GM12892 (cell line): ENCODE measurements around the gene PROC.

Experiments used
- POLR2A ChIP-seq: IDR thresholded peaks from 2 replicates; pipeline ENCODE4 v1.6.1; 2011; ENCODE audit warnings: low read depth, low read length, control low read depth
- POLR2AphosphoS5 ChIP-seq: IDR thresholded peaks from 2 replicates; pipeline ENCODE4 v1.6.1; 2011; ENCODE audit warnings: low read depth, low read length, control low read depth
- TAF1 ChIP-seq: IDR thresholded peaks from 2 replicates; pipeline ENCODE4 v1.6.1; 2011; ENCODE audit warnings: low read depth, mild to moderate bottlenecking, control low read depth, low read length, borderline replicate concordance

DNA sequence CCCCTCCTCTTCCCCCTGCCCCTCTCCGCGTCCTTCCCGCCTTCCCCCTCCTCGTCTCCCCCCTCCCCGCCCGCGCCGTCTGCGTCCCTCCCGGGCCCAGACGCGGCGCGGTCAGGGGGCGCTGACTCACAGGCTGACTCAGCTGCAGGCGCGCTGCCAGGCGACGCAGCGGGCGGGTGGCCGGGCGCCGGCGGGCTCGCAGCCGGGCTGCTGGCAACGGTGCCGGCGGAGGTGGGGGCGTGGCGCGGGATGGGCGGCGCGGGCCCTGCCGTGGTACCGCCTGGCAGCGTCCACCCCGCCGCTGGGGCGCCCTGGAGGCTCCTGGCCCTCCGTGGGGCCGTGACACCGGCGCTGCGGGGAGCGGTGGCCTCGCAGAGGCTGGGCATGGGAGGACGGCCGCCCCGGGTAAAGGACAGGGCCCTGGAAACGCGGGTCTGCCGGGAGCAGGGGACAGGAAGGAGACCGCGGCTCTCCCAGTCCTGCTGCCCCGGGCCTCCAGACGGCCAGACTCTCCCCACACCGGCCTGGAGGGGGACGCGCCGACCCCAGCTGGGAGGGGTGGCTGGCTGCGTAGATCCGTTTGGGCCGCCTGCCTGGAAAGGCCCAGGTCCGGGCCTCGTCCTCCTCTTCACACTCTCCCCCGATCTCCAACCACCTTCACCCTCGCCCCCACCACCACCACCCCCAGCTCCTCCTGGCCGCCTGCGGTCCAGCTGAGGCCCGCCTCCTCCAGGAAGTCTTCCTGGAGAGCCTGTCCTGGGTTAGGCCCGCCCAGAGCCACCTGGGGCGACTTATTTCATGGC is 10.0 kb upstream of the PROC start:
- TF ChIP-seq POLR2A: no peak
- TF ChIP-seq POLR2AphosphoS5: no peak
- no peak for TF ChIP-seq TAF1
